Activated naive CD4-positive, alpha-beta T cell treated with anti-CD3 and anti-CD28 coated beads, Interleukin-2, amount 50 U/mL, for 16 hours (primary cell): ENCODE results near the gene CAMK2N1.

Experiments
- DNase-seq: peaks from one replicate; pipeline ENCODE4 v3.0.0-alpha.2; 2020

CAMK2N1 gene

DNA sequence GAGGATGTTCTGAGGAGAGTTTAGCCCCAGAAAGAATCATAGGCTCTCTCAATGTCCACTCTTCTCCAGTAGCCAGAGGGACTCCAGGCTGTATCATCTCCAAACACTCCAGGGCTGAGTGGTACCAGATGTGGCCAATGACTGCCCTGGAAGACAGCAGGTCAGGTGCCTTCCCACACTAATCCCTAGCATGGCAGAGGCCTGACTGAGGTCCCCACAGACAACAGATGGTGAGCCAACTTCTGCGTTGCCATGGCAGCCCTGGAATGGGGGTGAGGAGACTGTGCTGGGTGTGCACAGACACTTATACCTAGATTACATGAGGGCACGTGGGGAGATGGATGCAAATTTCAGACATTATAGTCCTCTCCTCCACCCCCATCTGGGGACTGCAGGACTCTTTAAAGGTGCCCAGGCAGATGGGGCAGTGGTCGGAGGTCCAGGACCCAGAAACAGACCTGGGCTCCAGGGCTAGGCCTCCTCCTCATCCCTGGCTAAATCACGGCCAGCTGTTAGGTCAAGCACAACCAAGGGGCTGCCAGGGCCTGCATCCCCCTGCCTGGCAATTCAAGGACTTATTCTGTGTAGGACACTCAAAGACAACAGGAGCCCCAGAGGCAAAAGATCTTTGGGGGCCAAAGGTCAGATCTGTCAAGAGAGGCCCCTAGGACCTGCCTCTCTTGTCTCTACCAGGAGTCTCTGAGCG is 42.9 kb downstream of the CAMK2N1 start:
- DNase-seq, result no peak

DNA sequence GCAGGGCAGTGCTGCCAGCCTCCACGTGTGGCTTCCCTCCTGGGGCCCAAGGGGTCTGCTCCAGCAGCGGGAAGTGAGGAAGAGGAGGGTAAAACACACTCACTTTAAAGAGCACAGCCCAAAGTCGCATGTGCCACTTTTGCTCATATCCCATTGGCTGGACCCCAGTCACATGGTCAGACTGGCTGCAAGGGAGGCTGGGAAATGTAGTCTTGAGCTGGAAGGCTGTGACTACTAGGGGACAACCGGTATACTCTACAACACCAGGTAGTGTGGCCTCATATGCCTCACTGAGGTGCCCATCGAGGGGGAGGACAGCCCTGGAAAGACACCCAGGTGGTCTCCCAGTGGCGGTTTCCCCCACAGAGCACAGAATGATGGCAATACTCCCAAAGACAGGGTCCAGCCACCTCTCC is 45.2 kb downstream of the CAMK2N1 start:
- peak; percentile 40 for DNase-seq

DNA sequence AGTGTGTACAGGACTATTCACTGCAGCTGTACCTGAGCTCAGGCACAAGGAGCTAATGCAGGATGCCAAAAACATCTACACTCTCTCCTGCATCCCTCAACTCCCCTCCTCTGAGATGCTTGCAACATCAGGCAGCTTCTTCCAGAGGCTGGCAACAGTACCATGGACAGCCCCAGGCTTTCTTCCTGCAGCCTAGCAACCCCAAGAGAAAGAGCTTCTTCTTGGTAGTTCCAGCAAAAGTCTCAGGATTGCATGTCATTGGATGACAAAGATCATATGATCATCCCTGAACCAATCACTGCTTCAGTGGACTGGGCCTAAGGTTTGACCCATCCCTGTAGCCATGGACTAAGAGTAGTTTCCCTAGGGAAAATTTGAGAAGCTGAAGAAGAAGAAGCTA is 46.7 kb downstream of the CAMK2N1 start:
- DNase-seq, result no peak

DNA sequence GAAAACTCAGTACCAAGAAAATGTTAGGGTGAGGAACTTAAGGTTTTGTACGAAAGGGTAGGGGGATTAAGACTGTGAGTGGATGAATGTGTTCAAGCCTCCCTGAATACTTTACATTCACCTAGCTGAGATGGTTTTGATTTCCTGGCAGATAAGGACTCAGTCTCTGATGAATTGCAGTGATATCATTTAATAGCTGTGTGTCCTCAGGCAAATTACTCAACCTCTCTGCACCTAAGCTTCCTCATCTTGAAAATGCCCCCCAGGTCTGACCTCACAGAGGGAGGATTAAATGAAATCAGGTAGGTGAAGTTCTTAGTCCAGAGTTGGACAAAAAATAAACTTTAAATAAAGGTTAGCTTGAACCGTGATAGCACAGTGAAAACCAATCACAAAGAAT is 48.4 kb downstream of the CAMK2N1 start:
- DNase-seq, result no peak

DNA sequence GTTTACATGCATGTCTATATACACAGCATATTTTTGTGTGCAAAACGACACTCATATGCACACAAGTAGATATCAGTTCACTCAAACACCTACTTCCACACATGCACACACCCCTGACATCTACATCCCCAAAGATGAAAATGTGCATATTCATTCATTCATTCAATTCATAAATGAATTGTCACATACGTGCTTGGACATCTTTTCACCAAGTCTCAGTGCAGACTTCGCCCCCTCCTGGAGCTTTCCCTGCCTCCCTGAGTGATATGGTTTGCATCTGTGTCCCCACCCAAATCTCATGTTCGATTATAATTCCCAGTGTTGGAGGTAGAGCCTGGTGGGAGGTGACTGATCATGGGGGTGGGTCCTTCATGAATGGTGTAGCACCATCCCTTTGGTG is 53.1 kb downstream of the CAMK2N1 start:
- DNase-seq, result no peak
